ENCODE results near the gene NIT2.

GRCh38 chr3:100338911-100339310, 4.4 kb downstream of the NIT2 start:
- TF ChIP-seq CTCF (IDR thresholded peaks at IDR 0.05 in 4 of 5, conservative IDR thresholded peaks at IDR 0.05 in 1 of 5) (no peak), POLR2A (IDR thresholded peaks at IDR 0.05) (no peak)
